Panc1 (cell line): ENCODE measurements around the gene ARL4A. TPM values are rescaled to one million over a fixed set of nuclear protein-coding genes. Genes with fewer than 3 reads are reported as not detected.

Experiments used
- ATAC-seq: fragments of 200-7000 bp; cut with Tn5 transposase; 2 replicates; pipeline ENCODE4 v1.9.1; 2020; ENCODE audit warnings: mild to moderate bottlenecking, moderate library complexity
- BruUV-seq: library from RNA; stranded (reverse); fragments of 400-500 nt; replicated peaks from 2 replicates; lab custom pipeline; 2021; lab: Mats Ljungman, UMichigan
- CTCF ChIA-PET: fragments of 300-600 bp; sonication (Branson Sonifier 250); formaldehyde crosslinking; loops from one replicate; lab custom pipeline; 2022; ENCODE audit warnings: antibody characterized with exemption; lab: Charles Lee
- POLR2A ChIA-PET: fragments of 300-600 bp; sonication (Branson Sonifier 250); formaldehyde crosslinking; loops from one replicate; lab custom pipeline; 2022; ENCODE audit warnings: antibody characterized with exemption; lab: Charles Lee
- DNase-seq: peaks from one replicate; pipeline ENCODE4 v3.0.0-alpha.2; 2010; ENCODE audit warnings: low read depth, low spot score
- H3K27ac ChIP-seq: 2 replicates; pipeline ENCODE4 v1.5.1; 2011; ENCODE audit warnings: mild to moderate bottlenecking, low read length, inconsistent platforms
- H3K27me3 ChIP-seq: fragments of 200-500 bp; sonication (Bioruptor generic); 2 replicates; pipeline ENCODE4 v1.6.0; 2014; ENCODE audit warnings: low read length, inconsistent platforms; ENCODE audit not compliant: control insufficient read depth, insufficient read depth
- H3K36me3 ChIP-seq: fragments of 200-500 bp; sonication (Bioruptor generic); 2 replicates; pipeline ENCODE4 v1.5.1; 2014; ENCODE audit warnings: inconsistent platforms, mild to moderate bottlenecking, low read length, moderate library complexity; ENCODE audit not compliant: control insufficient read depth, insufficient read depth
- H3K4me1 ChIP-seq: 2 replicates; pipeline ENCODE4 v1.5.1; 2011; ENCODE audit warnings: inconsistent platforms, mild to moderate bottlenecking, low read length, moderate library complexity; ENCODE audit not compliant: control insufficient read depth, insufficient read depth
- H3K4me3 ChIP-seq, 2 experiments: 2 replicates each; pipeline ENCODE4 v1.5.1; 2011 to 2012; ENCODE audit warnings: low read depth in 2 of 2, low read length in 2 of 2, mild to moderate bottlenecking in 2 of 2, inconsistent platforms in 1 of 2, moderate library complexity in 1 of 2
- H3K9me3 ChIP-seq: fragments of 200-500 bp; sonication (Bioruptor generic); 2 replicates; pipeline ENCODE4 v1.5.1; 2014; ENCODE audit warnings: low read depth, mild to moderate bottlenecking, inconsistent platforms, low read length, moderate library complexity; ENCODE audit not compliant: control insufficient read depth, insufficient read depth
- CTCF ChIP-seq: fragments of 450-650 bp; IDR thresholded peaks from 2 replicates; pipeline ENCODE4 v1.5.1; 2017; ENCODE audit warnings: mild to moderate bottlenecking
- POLR2AphosphoS5 ChIP-seq: IDR thresholded peaks from 2 replicates; pipeline ENCODE4 v1.6.1; 2012; ENCODE audit warnings: mild to moderate bottlenecking, low read depth, low read length, moderate library complexity
- REST ChIP-seq, 2 experiments: IDR thresholded peaks; 2 replicates each; pipeline ENCODE4 v1.6.1; 2011 to 2012; ENCODE audit warnings: low read depth in 2 of 2, control low read depth in 1 of 2, low read length in 1 of 2, mild to moderate bottlenecking in 1 of 2, moderate library complexity in 1 of 2; ENCODE audit not compliant: insufficient read depth in 1 of 2
- SIN3A ChIP-seq: IDR thresholded peaks from 2 replicates; pipeline ENCODE4 v1.6.1; 2012; ENCODE audit warnings: low read depth, mild to moderate bottlenecking, low read length, moderate library complexity, borderline replicate concordance; ENCODE audit not compliant: insufficient read depth
- TCF7L2 ChIP-seq: IDR thresholded peaks from 2 replicates; pipeline ENCODE4 v1.6.1; 2011; ENCODE audit warnings: mild to moderate bottlenecking, low read depth, low read length, inconsistent platforms
- in situ Hi-C: cut with HindIII; loops from 2 replicates; pipeline ENCODE4 v1.10.0; 2016; ENCODE audit warnings: low sequenced_read_pairs, low pct_unique_long_range_greater_than_20kb
- intact Hi-C: fragments of 100-400 bp; cut with micrococcal nuclease; formaldehyde crosslinking; loops from one replicate; pipeline ENCODE4 v1.10.0; 2022; ENCODE audit not compliant: unreplicated experiment
- total RNA-seq: library from RNA; stranded (reverse); gene quantifications from one replicate; pipeline ENCODE4 v1.2.1, GENCODE V29; 2021; ENCODE audit not compliant: unreplicated experiment

The ARL4A gene
- total RNA-seq, 1 experiment from 2014 or later, result 37.4 TPM

- no peak overlapping the region for H3K27ac ChIP-seq
Measured at GRCh38 chr7:12709726-12710502, 22.5 kb downstream of the ARL4A start.

GRCh38 chr7:12711124-12711523 lies 23.7 kb downstream of the ARL4A start:
- Histone ChIP-seq H3K9me3 (no peaks in the 10 kb centered on the region), H3K36me3 (no peaks in the 10 kb centered on the region), H3K4me1 (peaks cover 8% of the 10 kb centered on the region), H3K27me3 (no peaks in the 10 kb centered on the region), H3K27ac (no peak overlapping the region), H3K4me3 (no peak overlapping the region)
- in situ Hi-C loops, result no loop called here
- ChIA-PET POLR2A (no interaction called here), CTCF (no interaction called here)
- ATAC-seq (no peak), DNase-seq (no peak)
- intact Hi-C loops, result no loop called here
- BruUV-seq, result no TSS peak
- no peak for TF ChIP-seq CTCF
- no peak for TF ChIP-seq POLR2AphosphoS5
- no peak for TF ChIP-seq REST (IDR thresholded peaks at IDR 0.05; ENCODE audit: insufficient read depth in 1 of 2, low read depth in 2 of 2, low read length in 1 of 2)
- no peak for TF ChIP-seq TCF7L2
- no peak for TF ChIP-seq SIN3A

More at GRCh38 chr7:12709726-12710502, 22.5 kb downstream of the ARL4A start:
- ATAC-seq (no peak), DNase-seq (no peak)
- Histone ChIP-seq H3K4me3 (no peak overlapping the region), H3K4me1 (no peaks in the 10 kb centered on the region; the same call in 1 of the 2 replicates), H3K27me3 (no peaks in the 10 kb centered on the region), H3K9me3 (no peaks in the 10 kb centered on the region), H3K36me3 (no peaks in the 10 kb centered on the region)
- intact Hi-C loops (no loop called here), in situ Hi-C loops (no loop called here)
- CTCF ChIA-PET, result no interaction called here
- no peak for TF ChIP-seq SIN3A
- no peak for TF ChIP-seq REST (IDR thresholded peaks at IDR 0.05; ENCODE audit: insufficient read depth in 1 of 2, low read depth in 2 of 2, low read length in 1 of 2)
- no peak for TF ChIP-seq TCF7L2
- TF ChIP-seq CTCF, result no peak
- no peak for TF ChIP-seq POLR2AphosphoS5
- POLR2A ChIA-PET, result no interaction called here
- BruUV-seq, result no TSS peak
